ENCODE results near the gene BRCC3. TPM values are rescaled to one million over a fixed set of nuclear protein-coding genes. Genes with fewer than 3 reads are reported as not detected.

Gene BRCC3
- total RNA-seq, 1 donor from 2014 or later = 21.1 TPM

- peak overlapping the region; percentile 87 for H3K4me3 Mint-ChIP-seq
- intact Hi-C loops (cut with micrococcal nuclease) = loop anchor here (1.0 to 5.0 kb wide), 2 partner anchors 13 to 88 kb away; no protein-coding TSS in a partner anchor
- no peak for DNase-seq
- ATAC-seq (ENCODE audit: low read depth) = no peak
- peak overlapping the region; percentile 91 for H3K27ac Mint-ChIP-seq
- no peaks in the 10 kb centered on the region for H3K9me3 Mint-ChIP-seq
- no peaks in the 10 kb centered on the region for H3K27me3 Mint-ChIP-seq
- peaks cover 41% of the 10 kb centered on the region for H3K4me1 Mint-ChIP-seq
- no peak for TF ChIP-seq CTCF (IDR thresholded peaks at IDR 0.05)
- peaks cover 19% of the 10 kb centered on the region for H3K36me3 Mint-ChIP-seq (ENCODE audit: low read depth)
- ChIA-PET CTCF (interaction anchor here (1.0 kb wide), 1 partner anchor 43 kb away, joined by 3 read pairs; the partner anchor contains the start of gene FUNDC2), POLR2A (interaction anchor here (1.0 kb wide), 1 partner anchor 43 kb away, joined by 14 read pairs; the partner anchor contains the start of gene FUNDC2)
These were observed 1.3 kb upstream of the BRCC3 start for GRCh38 chrX:155070038-155070437.

DNA sequence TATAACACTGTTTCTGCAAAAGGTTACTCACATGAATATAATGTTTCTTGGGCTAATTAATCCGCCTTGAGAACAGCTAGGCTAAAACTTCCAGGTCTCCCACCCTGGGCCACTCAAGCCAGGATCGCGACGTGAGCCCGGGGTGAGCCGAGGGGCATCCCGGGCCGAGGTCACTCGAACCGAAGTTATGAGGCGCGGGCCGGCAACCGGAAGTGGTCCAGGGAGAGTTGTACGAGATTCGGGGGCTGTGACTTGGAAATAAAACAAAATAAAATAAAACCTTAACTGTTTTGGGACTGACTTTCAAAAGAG lies 689 bp upstream of the BRCC3 start:
- Mint-ChIP-seq H3K27ac (peak overlapping the region; percentile 91), H3K27me3 (no peaks in the 10 kb centered on the region), H3K9me3 (no peaks in the 10 kb centered on the region), H3K36me3 (ENCODE audit: low read depth) (peaks cover 22% of the 10 kb centered on the region), H3K4me3 (peak overlapping the region; percentile 87), H3K4me1 (peaks cover 45% of the 10 kb centered on the region)
- no peak for TF ChIP-seq CTCF (IDR thresholded peaks at IDR 0.05)
- CTCF ChIA-PET = interaction anchor here (1.0 kb wide), 1 partner anchor 44 kb away, joined by 3 read pairs; the partner anchor contains the start of gene FUNDC2
- POLR2A ChIA-PET = interaction anchor here (1.0 kb wide), 1 partner anchor 44 kb away, joined by 14 read pairs; the partner anchor contains the start of gene FUNDC2
- ATAC-seq (ENCODE audit: low read depth) = no peak
- DNase-seq = no peak
- intact Hi-C loops (cut with micrococcal nuclease) = loop anchor here (1.0 to 5.0 kb wide), 2 partner anchors 13 to 88 kb away; no protein-coding TSS in a partner anchor

DNA sequence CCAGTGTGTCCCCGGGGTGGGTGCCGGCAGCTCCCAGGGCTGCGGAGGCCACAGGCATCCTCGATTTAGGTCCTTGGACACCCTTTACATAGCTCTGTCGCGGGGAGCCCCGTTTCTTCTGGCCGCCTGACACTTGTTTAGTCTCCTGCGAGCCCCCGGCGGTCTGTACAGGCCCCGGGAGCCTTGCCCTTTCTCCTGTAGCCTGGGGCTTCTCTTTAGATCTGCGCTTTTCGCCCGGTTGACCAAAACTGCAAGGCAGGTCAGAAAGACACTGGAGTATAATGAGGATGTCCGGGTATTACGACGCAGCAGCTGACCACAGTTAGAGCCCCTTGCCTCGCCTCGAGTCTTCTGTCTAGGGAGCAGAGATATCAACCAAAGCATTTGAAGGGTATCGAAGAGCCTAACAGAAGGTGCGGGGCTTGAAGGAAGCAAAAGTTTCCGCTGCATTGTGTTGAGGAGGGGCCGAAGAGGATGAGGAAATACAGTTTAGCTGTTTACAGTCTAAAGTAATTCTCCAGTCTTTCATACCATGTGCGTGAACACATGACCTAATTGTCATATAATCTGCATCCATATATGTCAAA lies 479 bp downstream of the BRCC3 start:
- Mint-ChIP-seq H3K4me1 (peaks cover 45% of the 10 kb centered on the region), H3K27ac (peak overlapping the region; percentile 92), H3K36me3 (ENCODE audit: low read depth) (peaks cover 30% of the 10 kb centered on the region), H3K27me3 (no peaks in the 10 kb centered on the region), H3K4me3 (peak overlapping the region; percentile 90), H3K9me3 (no peaks in the 10 kb centered on the region)
- ChIA-PET POLR2A (interaction anchor here (1.0 to 1.5 kb wide), 2 partner anchors 45 to 145 kb away, joined by 3 to 6 read pairs; partner anchors contain the start of genes FUNDC2 and VBP1), CTCF (no interaction called here)
- DNase-seq (no peak), ATAC-seq (ENCODE audit: low read depth) (peak; percentile 3)
- intact Hi-C loops (cut with micrococcal nuclease) = loop anchor here (1.0 to 5.0 kb wide), 2 partner anchors 44 to 89 kb away; no protein-coding TSS in a partner anchor
- TF ChIP-seq CTCF (IDR thresholded peaks at IDR 0.05) = no peak

- no peak overlapping the region for H3K27ac Mint-ChIP-seq
- H3K9me3 Mint-ChIP-seq = no peaks in the 10 kb centered on the region
- DNase-seq (no peak), ATAC-seq (ENCODE audit: low read depth) (peak; percentile 61)
- H3K27me3 Mint-ChIP-seq = no peaks in the 10 kb centered on the region
- no peak for TF ChIP-seq CTCF (IDR thresholded peaks at IDR 0.05)
- POLR2A ChIA-PET = interaction anchor here (1.3 kb wide), 1 partner anchor 60 kb away, joined by 3 read pairs; the partner anchor contains the start of gene FUNDC2
- CTCF ChIA-PET = interaction anchor here (0.7 to 1.9 kb wide), 2 partner anchors 169 to 244 kb away, joined by 3 to 9 read pairs; no protein-coding TSS in a partner anchor
- peaks cover 32% of the 10 kb centered on the region for H3K36me3 Mint-ChIP-seq (ENCODE audit: low read depth)
- H3K4me1 Mint-ChIP-seq = no peaks in the 10 kb centered on the region
- no peak overlapping the region for H3K4me3 Mint-ChIP-seq
- intact Hi-C loops (cut with micrococcal nuclease) = loop anchor here (1.0 kb wide), 2 partner anchors 105 to 168 kb away; no protein-coding TSS in a partner anchor
These were observed 15.0 kb downstream of the BRCC3 start for GRCh38 chrX:155086202-155086840.
